GM21786 (cell line): ENCODE measurements around the gene SUV39H1.
A peak's percentile ranks its signal among the peaks of the same experiment; 100 is the strongest.

Source experiments
- ATAC-seq: cut with Tn5 transposase; IDR thresholded peaks from one replicate; pipeline ENCODE4 v1.9.1; 2021; ENCODE audit not compliant: unreplicated experiment

The SUV39H1 gene

DNA sequence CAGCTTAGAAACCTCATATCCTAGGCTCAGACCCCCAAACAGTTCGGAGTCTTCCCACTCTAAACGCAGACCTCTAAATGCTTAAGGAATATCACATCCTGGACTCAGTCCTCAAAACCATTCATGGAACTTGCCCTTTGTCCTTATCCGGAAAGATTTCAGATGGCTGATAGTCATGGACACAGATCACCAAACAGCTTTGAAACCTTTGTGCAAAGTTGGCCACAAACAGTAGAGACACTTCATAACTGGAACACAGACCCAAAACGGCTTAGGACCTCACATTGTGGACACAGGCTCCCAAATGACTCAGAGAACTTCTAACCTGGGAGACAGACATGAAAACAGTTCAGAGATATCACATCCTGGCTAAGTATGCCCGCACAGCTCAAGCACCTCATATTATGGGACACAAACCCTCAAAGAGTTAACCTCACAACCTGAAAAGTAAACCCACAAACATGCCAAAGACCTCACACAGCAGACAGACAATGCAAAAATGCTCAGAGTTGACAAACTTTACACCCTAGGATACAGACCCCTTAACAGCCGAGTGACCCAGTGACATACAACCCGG, 15.5 kb downstream of the SUV39H1 start:
- ATAC-seq = no peak

DNA sequence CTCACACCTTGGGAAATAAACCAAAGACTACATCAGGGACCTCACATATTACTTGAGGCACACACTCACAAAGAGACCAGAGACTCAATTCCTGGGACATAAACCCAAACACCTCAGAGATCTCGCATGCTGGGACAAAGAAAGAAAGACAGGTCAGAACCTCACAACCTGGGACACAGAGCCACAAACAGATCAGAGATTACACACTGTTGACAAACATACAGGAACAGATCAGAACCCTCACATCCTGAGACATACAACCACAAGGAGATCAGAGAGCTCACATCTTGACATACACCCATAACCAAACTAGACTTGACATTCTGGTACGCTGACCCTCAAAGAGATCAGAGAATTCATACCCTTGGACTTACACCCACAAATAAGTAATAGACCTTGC, 17.3 kb downstream of the SUV39H1 start:
- no peak for ATAC-seq

DNA sequence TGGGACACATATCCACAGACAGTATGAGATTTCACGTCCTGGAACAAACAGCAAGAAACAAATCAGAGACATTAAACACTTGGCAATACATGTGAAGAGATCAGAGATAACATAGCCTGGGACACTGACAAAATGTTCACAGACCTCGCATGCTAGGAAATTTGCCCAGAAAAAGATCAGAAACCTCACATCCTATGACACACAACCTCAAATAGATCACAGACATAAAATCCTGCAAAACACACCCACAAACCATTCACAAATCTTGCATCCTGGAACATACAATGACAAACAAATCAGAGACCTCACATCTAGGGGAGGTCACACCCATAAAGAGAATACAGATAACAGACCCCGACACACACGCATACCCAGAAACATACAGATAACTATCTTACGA, 18.0 kb downstream of the SUV39H1 start:
- no peak for ATAC-seq

DNA sequence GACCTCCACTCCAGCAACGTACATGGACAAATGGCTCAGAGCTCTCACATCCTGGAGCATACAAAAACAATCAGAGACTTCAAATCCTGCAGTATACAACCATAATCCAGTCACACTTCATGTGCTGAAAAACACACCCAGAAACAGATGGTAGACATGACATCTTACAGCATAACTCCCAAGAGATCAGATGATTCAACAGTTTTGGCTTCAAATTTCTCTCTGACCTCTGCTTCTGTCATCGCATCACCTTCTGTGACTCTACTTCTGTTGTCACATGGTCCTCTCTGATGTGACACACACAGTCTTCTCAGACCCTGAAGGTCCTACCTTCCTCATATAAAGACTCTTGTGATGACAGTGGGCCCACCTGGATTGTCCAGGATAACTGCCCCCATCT, 18.5 kb downstream of the SUV39H1 start:
- no peak for ATAC-seq

DNA sequence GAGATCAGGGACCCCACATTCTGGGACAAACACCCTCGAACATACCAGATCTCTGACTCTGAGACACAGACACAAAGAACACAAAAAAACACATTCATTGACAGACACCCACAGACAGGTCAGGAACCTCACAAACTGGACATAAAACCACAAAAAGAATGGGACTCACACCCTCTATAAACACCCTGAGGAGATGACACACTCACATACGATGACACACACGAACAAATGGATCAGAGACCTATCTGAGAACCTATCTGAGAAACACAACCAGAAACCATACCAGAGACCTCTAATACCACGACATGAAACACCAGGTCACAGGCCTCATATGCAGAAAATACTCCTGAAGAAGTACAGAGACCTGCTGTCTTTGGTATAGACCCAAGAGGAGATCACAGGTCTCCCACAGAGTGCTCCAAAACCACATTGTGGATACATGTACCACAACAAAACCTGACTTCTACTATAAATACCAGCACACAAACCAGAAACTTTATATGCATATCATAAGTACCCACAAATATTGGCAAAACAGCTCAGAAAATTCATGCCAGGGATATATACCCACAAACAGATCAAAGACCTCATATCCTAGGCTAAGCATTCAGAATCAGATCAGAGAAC, 19.5 kb downstream of the SUV39H1 start:
- ATAC-seq = no peak

DNA sequence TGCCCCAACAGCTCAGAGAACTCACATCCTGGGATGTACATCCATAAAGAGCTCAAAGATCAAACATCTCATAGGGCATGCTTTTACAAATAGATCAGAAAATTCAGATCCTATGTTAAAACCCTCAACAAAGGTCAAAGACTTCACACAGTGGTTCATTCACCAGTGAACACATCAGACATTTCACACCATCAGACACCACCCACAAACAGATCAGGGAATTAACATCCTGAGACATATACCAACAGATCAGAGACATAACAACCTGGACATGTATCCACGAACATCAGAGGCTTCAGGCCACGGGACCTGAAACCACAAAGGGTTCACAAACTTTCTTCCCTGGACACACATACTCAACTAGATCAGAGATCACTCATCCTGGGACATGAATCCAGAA, 23.4 kb downstream of the SUV39H1 start:
- ATAC-seq = no peak

DNA sequence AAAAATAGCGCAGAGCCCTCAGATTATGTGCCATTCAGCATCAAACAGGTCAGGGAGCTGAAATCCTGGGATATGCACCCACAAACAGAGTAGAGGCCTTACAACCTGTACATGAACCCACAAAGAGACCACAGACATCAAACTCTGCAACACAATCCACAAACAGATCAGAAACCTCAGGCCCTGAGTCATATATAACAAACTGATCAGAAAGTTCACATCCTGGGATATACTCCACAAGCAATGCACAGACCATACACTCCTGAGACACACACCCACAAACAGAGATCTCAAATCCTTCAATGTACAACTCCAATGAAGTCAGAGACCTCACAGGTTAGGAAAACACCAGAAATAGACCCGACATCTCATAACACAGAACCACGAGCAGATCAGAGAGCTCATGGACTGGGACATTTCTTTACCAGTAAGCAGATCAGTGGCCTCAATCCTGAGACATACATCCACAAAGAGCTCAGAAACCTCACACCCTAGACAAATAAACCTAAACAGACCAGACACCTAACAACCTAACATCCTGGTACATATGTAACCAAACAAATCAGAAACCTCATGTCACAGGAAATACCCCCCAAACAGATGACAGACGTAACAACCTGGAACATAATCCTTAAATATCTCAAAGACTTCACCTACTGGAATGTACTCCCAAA, 24.2 kb downstream of the SUV39H1 start:
- no peak for ATAC-seq

DNA sequence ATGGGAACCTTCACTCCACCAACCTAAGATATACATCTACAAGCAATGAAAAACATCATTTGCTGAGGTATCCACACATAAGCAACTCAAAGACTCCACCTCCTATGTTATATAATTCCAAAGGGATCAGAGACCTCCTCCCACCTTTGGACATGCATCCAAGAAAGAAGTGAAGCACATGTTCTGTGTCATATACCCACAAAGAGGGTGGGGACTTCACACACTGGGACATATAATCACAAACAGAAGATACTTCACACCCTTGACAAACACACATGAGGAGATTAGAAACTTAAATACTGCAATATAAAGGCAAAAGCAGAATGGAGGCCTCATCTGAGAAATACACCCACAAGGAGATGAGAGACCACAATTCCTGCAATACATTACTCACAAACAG, 25.4 kb downstream of the SUV39H1 start:
- no peak for ATAC-seq

DNA sequence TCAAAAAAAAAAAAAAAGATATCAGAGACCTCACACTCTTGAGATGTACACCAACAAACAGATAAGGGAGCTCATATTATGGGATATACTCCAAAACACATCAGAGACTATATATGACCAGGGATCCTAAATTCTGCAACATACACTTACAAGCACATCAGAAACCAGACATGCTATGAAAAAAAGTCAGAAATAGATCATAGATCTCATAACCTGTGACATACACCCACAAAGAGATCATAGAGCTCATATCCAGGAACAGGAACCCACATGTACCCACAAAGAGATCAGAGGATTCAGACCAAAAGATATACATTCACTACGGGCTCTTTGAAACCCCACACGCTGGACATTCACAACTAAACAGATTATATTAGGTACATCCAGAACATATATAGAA, 30.1 kb downstream of the SUV39H1 start:
- ATAC-seq = no peak

DNA sequence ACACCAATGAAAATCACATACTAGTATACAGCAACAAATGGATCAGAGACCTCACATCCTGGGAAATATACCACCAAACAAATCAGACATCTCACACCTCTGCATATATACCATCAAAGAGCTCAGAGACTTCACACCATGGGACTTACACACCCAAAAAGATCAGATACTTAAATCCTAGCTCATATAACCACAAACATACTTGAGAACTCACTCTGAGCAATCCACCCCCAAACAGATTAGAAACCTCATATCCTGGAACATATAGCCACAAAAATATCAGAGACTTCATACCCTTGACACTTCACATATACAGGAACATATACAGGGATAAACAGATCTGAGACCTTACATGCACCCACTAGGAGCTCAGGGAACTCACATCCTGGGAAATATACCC, 32.1 kb downstream of the SUV39H1 start:
- no peak for ATAC-seq

DNA sequence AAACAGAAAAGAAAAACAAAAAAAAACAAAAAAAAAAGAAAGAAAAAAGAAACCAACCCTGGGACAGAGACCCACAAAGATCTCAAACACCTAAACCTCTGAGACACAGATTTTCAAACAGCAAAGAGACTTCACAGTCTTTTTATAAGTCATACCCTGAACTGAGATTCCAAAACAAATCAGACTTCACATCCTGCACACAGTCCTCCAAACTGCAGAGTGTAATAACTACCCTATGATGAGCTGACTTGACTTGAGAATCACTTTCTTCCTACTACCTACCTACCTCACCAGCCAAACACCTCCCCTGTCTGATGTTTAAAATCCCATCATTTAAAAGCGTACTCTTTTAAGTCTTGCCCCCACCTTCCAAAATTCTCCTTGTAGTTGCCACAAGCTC, 39.8 kb downstream of the SUV39H1 start:
- ATAC-seq = no peak

DNA sequence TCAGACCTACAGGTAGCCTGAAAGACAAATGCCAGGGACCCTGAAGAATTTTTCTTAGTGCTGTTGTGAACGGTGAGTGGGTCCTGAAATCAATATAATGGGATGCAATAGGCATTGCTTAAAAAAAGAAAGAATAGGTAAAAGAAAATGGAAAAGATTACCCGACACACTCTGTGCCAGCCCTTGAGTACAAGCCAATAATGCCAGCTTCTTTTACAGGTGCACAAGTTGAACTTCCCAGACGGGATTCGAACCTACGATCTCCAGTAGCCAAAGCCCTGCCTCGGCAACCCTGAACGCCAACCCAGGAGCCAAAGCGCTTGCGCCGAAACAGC, 40.3 kb downstream of the SUV39H1 start:
- no peak for ATAC-seq

DNA sequence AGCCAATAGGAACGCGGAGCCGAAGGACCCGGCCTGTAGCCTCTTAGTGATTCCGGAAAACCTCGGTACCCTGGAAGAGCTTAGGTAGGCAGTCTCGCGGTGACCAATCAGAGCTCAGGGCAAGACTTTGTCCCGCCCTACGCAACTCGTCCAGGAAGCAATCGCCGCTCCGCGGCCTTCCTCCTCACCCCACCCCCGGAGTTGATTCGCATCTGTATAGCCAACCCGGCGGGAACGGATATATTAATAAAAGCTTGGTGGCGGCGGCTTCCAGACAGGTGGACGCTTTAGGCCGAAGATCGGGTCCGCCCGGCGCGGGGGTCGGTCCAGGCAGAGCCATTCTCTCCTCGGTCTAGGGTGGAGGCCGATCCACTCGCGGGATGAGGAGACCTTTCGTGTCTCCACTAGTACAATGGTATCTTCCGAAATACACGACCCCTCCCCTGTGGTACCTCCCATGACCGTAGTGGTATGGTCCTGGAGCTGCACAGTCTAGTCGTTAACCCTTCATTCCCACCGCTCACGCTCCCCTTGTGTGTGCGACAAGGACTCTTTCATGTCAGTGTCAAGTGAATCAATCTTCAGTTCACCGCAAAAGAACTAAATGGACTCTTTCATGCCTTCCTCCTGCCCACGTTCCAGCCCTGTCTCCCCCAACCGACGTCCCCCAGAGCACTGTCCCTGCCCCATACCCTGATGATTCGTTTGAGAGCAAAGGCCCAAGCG, 40.8 kb downstream of the SUV39H1 start:
- peak; percentile 96 for ATAC-seq

DNA sequence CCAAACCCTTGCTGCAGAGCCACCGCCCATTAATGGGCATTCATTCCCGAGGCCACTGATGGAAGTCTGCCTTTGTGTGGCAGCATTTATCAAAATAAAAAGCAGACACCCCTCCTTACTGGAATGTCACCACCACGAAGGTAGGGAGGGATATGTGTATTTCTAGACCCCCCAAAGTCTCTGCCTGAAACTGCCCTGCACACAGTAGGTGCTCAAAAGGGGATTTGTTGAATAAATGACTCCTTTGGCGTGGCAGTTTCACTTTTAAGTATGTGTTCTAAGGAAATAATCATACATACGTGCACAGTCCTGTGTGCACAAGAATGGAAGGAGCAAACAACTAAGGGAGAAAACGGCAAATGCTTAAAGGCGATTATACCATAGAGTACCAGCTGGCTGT, 41.4 kb downstream of the SUV39H1 start:
- no peak for ATAC-seq

DNA sequence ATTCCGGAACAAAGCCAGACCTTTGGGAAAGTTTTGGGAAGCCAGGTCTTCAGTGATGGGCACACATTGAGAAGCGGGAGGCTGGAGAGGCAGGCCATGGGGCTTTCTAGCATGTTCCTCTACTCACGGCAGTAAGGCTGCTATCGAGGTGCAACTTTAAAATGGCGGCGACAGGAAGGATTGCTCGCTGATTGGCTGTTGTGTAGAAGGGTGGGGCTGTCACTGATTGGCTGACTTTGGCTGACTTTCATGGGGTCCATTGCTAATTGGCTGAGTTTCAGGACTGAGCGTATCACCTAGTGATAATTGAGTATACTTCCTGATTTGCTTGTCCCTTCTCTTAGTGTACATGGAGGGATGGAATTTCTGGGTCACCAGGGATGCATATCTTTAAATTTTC, 45.3 kb downstream of the SUV39H1 start:
- no peak for ATAC-seq

DNA sequence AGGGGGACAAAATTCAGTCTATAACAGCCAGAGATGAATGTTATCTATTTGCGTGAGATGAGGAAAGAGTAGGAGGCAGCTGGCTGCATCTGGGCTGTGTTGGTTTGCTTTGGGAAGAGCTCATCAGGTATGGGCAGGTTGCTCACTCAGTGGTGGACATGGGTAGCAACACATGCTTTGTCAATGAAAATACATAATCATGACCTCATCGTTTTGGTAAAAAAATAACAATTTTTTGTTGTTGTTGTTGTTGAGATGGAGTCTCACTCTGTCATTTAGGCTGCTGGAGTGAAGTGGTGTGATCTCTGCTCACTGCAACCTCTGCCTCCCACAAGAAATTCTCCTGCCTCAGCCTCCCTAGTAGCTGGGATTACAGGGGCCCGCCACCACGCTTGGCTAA, 48.7 kb downstream of the SUV39H1 start:
- no peak for ATAC-seq

DNA sequence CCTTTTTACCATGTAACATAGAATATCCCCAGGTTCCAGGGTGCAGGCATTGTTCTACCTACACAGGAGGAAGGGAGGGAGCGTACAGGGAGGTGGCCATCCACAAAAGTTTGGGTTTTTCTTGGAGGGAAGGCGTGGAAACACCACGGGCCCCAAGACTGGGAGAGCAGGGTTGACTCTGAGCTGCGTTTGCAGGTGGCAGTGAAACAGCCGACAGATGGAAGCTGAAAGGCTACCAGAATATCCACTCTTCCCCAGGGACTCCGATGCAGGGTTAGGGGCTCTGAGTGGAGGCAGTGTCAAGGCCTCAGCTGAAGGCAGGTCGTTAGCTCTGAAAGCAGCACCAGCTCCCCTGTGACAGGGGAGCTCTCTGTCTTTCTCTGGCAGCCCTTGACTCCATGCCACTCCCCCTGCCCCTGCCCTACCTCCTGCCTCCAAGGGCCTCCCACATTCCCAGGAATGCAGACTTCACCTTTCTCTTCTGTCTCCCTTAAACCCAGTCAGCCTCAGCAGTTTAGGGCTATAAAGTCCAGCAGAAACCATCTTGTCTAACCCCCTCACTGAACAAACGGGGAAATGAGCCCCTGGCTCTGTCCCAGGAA, 51.0 kb downstream of the SUV39H1 start:
- ATAC-seq = no peak

DNA sequence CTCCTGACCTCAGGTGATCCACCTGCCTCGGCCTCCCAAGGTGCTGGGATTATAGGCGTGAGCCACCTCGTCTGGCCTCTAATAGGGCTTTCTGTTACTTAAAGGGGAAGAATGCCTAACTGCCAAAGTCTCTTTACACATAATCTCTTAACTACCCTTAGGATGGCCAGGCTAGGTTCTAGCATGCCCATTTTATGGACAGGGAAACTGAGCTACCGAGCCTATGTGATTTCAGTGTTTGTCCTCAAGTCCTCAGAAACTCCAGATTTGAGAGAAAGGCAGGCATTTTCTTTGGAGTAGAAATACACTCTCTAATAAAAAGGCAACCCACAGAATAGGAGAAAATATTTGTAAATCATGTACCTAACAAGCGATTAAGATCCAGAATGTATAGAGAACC, 52.6 kb downstream of the SUV39H1 start:
- ATAC-seq = no peak

DNA sequence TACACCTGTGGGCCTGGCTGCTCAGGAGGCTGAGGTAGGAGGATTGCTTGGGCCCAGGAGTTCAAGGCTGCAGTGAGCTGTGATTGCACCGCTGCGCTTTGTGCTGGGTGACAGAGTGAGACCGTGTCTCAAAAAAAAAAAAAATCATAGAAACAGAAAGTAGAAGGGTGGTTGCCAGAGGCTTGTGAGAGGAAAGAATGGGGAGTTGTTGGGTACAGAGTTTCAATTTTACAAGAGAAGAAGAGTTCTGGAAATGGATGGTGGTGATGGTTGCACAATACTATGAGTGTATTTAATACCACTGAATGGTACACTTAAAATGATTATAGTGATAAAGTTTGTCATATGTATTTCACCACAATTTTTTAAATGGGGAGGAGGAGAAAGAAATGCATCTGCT, 54.8 kb downstream of the SUV39H1 start:
- ATAC-seq = no peak

DNA sequence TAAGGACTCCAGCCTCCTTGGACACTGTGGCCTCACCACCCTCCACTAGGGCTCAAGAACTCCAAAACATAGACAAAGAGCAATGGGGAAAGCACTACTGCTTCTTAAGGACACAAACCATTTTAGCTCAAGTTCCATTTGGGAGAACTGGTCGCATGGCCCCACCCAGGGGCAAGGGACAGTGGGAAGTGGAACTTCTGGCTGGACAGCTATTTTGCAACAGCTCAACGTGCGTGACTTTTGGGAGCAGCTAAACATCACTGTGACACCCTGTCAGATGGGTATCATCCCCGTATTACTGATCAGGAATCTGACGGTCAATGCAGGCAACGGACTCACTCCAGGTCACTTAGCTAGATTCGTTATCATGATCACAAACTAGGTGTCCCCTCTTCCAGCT, 56.0 kb downstream of the SUV39H1 start:
- ATAC-seq = no peak

DNA sequence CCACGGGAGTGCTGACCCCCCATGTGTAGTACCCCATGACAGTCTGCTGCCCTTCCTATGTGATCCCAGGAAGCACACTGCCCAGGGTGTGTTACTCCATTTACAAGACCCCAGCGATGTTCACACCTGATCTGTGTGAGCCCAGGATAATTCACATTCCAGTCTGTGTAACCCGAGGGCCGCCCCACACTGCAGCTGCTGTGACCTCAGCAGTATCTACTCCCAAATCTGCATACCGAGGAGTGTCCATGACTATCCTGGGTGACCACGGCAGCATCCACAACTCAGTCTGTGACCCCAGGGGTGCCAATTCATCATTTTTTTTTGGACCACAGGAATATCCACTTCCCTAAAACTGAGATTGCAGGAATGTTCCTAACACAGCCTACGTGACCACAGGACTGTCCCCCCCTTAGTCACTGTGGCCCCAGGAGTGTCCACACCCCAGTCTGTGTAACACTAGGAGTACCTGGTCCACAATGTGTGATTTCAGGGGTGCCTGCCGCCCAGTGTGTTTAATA, 57.2 kb downstream of the SUV39H1 start:
- no peak for ATAC-seq

DNA sequence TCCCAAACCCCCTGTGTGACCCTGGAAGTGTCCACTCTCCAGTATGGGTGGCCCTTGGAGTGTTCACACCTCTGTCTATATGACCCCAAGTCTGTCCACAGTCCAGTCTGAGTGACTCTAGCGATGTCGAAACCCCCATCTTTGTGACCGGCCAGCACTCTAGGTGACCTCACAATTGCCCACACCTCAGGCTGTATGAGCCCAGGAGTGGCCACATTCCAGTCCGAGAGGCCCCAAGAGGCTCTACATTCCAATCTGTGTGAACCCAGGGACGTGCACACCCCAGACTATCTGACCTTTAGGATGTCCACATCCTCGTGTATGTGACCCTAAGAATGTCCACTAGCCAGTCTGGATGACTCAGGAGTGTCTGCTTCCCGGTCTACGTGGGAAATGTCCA, 57.7 kb downstream of the SUV39H1 start:
- ATAC-seq = no peak
